NCI-H226 (cell line): ENCODE measurements around the gene SLC12A5.
A peak's percentile ranks its signal among the peaks of the same experiment; 100 is the strongest.
"Not testable (repeated sequence)": the region's sequence is repeated elsewhere in the genome, so short reads cannot be mapped to it uniquely, and the experiment has no call there.

Experiments
- DNase-seq: peaks from one replicate; pipeline ENCODE4 v3.0.0-alpha.2; 2015

The SLC12A5 gene

DNA sequence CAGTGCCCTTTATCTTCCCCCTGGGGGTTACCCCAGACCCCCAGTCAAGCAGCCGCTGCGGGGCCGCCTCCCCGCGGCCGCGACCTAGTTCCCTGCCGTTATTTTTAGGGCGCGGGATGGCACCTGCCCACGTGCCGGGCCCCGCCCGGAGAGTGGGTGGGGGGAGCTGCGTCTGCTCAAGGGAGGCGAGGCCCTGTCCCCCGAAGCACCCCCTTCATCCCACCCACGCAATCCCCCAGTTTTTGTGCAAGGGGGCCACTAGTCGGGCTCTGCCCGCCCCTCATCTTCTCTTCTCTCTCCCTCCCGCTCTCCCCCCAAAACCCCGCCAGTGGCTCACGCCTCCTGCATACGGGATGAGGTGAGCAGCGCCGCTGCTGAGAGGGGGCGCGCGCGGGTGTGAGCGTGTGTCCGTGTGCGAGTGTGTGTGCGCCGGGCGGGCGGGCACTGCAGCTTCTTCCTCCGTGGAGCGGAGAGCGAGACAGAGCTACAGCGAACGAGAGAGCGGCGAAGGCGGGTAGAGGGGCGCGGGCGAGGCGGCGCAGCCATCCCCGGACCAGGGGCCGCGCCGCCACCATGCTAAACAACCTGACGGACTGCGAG lies at the start of gene SLC12A5:
SLC12A5 (plus strand) TSS at position 444 of the 600 bp plus-strand sequence; CDS start at position 574, 130 bp downstream.
- DNase-seq: no peak

DNA sequence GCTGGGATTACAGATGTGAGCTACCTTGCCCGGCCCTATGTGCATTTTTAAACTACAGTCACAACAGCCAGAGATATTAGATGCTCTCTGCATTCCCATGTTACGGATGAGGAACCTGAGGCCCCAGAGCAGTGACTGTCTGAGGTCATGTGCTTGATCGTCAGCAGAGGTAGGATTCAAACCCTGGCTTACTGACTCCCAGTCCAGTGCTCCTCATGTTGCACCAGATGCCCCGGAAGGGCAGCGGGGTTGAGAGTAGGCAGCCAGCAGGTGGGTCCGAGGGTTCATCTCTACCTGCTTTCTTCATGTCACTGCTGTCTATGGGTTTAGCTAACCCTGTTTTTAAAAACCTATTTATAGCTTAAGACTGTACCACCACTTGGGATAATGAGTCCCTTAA lies 47.8 kb upstream of the SLC12A5 start:
- DNase-seq: no peak

DNA sequence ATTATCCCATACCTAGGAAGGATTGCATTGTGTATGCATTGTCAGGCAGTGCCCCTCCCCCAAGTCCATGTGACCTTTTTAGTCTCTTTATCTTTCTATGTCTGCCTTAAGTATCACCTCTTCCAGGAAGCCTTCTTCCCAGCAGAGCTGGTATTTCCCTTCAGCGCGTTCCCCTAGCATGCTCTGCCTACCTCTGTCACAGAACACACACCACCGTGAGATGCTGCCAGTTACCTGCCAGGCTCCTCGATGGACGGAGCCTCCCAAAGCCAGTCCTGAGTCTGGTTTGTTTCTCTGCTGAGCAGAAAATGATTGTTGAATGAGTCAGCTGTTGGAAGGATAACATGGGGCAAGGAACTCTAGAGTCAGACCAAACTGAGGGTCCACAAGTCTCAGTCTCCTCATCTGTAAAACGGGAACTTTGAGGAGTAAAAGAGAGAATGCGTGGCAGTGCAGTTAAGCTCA lies 45.7 kb upstream of the SLC12A5 start:
- peak; percentile 20 for DNase-seq

DNA sequence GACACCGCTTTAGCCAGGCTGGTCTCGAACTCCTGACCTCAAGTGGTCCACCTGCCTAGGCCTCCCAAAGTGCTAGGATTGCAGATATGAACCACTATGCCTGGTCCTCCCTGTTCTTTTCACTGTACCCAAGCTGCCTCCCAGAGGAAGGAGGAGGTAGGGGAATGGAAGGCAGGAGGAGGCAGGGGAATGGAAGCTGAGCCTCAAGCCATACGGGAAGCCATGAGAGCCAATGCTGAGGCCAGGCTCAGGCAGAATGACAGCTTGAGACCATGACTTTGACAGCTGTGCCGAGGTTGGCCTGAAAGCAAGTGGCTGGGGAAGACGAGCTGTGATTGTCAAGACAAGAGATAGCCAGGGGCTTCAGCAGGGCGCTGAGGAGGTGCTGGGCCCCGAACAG lies 43.4 kb upstream of the SLC12A5 start:
- DNase-seq: no peak

DNA sequence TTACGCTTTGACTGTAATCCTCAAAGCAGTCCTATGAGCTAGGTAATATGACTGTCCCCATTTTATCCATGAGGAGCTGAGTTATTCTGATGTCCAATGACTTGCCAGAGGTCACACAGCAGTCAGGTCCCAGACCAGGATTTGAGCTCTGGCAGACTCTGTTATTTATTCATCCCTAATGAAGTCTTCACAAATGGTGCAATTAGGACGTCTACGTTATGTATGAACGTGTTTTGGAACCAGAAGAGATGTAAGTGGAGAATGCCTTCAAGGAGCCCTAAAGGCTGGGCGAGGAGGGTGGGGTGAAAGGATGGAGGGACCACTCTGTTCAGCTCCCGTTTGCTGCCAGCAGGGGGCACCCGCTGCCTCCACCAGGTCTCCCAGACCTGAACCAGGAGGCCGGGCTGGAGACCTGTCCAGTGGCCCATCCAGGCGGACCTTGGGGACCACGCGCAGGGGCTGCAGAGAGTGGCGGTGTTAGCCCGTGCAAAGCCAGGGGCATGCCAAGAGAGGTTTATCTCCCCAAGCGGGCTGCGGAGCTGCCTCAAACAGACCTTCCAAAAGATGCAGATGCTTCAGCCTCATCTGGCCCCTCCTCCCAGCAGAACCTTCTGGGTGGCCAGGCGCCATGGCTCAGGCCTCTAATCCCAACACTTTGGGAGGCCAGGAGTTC lies 41.8 kb upstream of the SLC12A5 start:
- DNase-seq: peak; percentile 59

DNA sequence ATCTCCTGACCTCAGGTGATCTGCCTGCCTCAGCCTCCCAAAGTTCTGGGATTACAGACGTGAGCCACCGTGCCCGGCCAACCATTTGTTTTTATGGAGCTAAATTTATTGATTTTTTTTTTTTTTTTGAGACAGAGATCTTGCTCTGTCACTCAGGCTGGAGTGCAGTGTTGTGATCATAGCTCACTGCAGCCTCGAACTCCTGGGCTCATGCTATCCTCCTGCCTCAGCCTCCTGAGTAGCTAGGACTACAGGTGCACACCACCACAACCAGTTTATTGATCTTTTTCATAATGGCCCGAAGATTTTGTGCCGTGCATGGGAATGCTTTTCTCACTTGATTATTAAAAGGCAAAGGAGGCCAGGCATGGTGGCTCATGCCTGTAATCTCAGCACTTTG lies 40.2 kb upstream of the SLC12A5 start:
- DNase-seq: not testable (repeated sequence)

DNA sequence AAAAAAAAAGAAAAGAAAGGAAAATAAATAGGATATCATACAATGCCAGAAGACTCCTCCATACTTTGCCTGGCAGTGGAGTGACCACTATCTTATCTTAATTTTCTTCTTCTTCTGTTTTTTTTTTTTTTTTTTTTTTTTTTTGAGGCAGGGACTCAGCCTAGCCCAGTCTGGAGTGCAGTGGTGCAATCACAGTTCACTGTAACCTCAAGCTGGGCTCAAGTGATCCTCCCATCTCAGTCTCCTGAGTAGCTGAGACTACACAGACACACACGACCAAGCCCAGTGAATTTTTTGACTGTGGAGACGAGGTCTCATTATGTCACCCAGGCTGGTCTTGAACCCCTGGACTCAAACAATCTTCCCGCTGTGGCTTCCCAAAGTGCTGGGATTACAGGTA lies 37.4 kb upstream of the SLC12A5 start:
- DNase-seq: no peak

DNA sequence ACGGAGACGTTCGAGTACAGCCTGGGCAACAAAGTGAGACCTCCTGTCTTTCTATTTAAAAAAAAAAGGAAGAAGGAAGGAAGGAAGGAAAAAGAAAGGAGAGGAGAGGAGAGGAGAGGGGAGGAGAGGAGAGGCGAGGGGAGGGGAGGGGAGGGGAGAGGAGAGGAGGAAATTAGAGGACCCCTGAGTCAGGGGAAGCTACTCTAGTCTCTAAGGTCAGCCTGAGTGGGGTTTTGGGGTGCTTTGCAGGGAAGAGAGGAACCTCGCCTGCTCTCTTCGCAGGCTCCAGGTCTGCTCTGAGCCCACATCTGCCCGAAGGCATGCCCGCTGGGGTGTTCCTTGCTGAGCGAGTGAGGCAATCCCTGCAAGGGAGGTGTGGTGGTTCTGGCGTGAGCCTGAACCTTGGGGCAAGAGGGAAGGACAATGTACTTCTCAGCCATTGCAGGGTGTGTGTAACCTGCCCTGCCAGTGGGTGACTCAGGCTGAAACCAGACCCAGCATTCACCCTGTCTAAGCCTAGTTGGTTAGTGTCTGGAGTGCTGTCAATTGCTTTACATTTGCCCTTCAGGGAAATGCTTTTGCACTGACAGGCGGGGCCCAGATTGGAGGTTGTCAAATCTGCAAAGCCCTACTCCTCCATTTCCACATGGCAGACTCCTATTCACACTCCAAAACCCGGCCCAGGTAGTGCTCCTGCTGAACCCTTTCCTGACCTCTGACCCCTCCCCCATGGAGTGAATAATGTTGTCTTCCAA lies 35.6 kb upstream of the SLC12A5 start:
- DNase-seq: peak; percentile 98

DNA sequence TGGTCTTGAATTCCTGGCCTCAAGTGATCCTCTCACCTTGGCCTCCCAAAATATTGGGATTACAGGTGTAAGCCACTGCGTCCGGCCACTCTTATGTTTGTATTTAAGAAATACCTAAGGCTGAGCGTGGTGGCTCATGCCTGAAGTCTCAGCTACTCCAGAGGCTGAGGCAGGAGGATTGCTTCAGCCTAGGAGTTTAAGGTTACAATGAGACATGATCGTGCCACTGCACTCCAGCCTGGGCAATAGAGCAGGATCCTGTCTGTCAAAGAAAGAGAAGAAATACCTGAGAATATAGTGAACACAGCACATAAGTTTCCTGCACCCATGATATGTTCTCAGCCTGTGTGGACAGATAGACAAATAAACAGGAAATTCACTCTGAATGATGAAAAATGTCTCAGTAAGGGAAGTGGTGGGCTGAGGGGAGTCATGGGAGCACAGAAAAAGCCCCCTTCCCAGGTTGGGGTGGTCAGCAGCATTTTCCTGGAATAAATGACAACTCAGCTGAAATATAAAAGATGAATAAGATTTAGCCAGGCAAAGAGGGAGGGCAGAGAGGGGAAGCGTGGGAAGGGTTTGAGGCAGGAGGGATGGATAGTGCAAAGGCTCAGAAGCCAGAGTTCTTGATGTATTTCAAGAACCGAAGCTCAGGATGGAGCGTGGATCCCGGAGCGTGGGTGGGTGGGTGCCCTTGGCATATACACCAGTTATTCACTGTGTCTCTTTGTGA lies 34.1 kb upstream of the SLC12A5 start:
- no peak for DNase-seq

DNA sequence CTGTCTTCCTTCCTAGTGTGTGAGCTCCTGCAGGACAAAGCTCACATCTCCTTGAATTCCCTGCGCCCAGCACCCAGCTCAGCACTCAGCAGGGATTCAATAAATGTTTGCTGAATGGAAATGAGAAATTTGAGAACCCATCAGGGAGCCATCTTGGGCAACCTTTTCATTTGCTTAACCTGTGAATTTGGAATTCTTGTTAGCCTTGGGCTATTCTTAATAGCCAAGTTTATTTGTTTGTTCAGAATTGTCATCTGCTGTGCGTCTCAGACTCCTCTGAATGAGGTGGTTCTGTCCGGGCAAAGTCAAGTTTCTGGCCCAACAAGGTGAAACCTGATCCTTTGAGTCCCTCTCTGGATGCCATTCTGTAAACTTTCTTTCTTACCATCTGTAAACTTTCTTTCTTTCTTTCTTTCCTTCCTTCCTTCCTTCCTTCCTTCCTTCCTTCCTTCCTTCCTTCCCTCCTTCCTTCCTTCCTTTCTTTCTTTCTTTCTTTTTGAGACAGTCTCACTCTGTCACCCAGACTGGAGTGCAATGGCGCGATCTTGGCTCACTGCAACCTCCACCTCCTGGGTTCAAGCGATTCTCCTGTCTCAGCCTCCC lies 33.4 kb upstream of the SLC12A5 start:
- DNase-seq: not testable (repeated sequence)

DNA sequence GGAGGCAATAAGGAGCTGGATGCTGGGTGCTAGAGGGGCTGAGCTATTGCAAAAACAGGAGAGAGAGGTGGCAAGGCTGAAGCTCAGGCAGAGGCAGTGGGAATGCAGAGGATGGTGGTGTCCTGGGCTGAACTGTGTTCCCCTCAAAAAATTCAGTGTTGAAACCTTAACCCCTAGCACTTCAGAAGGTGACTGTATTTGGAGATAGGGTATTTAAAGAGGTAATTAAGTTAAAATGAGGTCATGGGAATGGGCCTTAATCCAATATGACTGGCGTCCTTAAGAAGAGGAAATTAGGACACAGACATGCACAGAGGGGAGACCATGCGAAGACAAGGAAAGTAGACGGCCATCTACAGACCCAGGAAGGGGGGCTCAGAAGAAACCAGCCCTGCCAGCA lies 31.8 kb upstream of the SLC12A5 start:
- DNase-seq: no peak

DNA sequence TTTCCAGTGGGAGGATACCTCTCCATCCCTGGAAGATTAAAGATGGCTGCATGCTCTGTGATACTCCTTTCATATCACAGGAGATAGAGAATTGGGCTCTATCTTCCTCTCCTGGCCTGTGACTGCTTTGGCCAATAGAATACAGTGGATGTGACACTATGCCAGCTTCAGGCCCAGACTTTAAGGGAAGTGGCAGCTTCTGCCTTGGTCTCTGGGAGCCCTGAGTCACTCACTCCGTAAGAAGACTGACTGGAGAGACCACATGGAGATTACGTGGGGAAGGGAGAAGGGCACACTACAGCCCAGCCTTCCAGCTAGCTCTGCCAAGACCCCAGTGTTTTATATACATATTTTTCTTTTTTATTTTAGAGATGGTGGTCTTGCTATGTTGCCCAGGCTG lies 30.7 kb upstream of the SLC12A5 start:
- DNase-seq: no peak

DNA sequence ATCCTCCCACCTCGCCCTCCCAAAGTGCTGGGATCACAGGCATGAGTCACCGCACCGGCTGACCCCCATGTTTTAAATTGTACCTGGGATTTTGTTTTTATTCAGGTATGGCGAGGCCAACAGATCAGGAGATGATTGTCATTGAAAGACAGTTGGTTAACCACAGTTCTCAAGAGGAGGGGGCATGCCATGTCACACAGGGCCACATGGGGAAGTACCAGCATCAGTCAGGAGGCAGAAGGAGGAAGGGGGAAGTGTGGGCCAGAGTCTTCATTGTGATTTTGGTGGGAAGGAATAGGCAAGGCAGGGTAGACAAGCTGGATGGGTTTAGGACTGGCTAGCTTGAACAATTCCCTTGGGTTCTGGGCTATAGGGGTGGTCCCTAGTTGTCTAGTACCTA lies 30.3 kb upstream of the SLC12A5 start:
- no peak for DNase-seq

DNA sequence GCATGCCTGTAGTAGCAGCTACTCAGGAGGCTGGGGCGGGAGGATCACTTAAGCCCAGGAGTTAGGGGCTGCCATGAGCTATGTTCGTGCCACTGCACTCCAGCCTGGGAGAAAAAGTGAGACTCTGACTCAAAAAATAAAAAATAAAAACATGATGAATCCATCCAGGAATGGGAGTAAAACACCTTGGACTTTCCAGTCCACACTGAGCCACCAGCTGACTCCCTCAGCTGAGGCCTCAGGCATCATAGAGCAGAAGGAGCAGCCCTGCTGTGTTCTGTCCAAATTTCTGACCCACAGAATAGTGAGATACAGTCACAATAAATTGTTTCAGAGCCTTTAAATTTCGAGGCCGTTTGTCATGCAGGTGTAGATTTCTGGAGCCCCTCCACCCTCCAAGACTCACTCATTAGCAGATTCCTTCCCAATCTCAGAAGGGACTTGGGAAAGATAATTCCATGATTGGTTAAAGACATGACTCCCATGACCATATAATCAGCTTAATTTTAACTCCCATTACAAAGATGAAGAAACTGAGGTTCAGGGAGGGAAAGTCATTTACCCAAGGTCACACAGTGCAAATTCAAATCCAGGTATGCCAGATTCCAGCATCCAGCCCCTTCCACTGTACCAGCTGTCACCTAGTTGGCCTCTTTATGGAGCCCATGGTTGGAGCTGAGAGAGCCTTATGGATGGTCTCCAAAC lies 29.3 kb upstream of the SLC12A5 start:
- no peak for DNase-seq

DNA sequence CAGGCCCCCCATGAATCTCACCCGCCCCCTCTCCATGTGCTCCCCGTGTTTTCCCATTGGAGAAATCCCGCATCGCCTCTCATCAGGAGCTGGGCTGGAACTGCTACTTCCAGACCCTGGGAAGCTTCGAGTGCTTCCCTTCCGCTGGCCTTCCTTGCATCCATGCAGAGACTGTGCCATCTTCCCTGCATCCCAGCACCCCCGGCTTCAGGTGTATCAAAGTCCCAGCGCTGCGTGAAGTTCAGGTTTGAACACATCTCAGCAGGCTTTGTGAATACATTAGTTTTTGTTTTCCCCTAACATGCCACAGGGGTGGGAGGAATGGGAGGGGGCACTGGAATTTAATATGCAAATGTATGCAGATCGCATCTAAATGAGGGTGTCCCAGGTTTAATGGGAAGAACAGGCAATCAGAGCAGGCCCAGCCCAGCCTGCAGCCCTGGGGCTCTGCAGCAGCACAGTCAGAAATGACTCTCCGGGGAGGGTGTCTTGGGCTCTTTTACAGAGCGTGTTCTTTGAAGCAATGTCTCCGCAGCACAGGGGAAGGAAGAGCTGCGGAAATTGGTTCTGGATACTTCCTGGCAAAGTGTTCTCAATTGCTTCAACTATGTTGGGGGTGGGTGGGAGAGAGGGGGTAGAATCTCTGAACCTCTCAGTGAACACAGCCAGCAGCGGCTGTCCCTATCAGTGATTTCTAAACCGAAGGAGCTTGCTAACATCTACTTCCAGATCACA lies 28.6 kb upstream of the SLC12A5 start:
- no peak for DNase-seq

DNA sequence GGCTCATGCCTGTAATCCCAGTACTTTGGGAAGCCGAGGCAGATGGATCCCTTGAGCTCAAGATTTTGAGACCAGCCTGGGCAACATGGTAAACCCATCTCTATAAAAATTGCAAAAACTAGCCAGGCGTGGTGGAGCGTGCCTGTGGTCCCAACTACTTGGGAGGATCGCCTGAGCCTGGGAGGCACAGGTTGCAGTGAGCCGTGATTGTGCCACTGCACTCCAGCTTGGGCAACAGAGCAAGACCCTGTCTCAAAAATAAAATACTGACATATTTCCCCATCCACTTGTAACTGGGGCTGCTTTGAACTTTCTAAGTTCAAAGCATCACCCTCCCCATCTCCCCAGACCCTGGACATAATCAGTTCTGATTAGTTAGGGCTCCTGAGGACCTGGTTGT lies 27.5 kb upstream of the SLC12A5 start:
- no peak for DNase-seq

DNA sequence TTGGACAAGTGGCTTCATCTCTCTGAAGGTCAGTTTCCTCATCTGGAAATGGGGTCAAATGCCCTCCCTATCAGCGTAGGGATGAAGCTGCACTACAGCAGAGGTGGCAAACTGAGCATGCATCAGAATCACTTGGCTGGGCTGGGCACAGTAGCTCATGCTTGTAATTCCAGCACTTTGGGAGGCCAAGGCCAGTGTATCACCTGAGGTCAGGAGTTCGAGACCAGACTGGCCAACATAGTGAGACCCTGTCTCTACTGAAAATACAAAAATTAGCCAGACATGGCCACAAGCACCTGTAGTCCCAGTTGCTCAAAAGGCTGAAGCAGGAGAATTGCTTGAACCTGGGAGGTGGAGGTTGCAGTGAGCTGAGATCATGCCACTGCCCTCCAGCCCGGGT lies 27.0 kb upstream of the SLC12A5 start:
- DNase-seq: no peak

DNA sequence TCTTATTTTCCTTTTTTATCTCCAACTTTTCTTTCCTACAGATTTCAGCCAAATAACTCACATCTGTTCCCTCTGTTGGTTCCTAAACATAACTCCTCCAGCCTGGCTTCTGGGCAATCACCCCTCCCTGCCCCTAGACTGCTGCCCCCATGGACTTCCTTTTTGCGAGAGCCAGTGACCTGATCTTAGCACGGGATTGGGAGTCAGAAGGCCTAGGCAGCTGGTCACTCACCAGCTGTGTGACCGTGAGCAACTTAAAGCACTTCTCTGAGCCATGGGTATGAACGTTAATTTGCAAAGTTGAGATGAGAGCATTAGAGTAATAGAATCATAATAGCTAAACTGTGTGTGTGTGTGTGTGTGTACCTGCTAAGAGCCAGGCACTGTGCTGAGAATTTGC lies 24.8 kb upstream of the SLC12A5 start:
- no peak for DNase-seq

DNA sequence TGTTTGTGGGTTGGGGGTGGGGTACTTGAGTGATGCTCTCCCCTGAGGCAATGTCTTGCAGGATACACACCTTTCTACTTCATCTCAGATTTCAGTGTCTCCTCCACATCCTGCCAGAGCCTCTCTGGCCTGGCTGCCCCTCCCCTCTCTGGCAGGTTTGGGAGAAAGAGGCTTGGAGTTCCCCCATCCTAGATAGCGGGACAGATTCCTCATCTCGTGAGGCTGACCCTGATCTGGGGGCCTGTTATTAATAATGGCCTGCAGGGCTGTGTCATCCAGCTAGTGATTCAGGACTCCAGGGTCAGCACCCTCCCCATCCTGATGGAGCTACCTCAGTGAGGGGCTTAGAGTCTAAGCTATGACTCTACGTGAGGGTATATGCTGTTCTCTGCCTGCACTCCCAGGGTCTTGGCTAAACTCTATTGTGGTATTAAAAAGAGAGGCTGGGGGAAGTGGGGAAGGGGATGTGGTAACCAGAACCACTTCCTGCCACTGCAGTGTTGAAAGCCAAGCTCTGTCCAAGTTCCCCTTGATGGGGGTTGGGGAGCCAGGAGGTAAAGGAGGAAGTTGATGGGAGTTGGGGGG lies 24.0 kb upstream of the SLC12A5 start:
- peak; percentile 12 for DNase-seq

DNA sequence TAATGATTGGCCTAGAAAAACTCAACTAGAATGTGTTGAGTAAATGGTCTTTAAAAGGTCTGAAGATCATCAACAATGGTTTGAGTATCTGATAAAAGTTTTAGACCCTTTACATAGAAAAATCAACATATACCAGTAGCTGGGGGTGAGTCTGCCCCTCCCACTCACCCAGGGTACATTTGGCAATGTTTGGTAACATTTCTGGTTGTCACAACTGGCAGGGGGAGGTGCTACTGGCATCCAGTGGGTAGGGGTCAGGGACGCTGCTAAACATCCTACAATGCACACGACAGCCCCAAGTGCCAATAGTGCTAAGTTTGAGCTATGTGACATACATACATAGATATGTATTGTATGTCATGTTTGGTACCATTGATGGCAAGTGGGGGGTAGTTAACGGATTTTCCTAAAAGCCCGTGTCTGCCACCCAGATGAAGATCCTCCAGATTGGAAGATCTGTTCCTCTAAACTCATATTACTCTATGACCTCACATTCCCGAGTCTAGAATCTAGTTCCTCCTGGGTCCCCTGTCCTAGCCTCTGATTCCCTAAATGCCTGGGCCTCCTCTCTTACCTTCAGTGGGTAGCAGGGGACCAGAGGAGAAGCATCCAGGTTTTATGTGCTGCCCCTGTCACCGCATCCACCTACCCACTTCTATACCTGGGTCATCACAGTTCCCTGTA lies 22.9 kb upstream of the SLC12A5 start:
- no peak for DNase-seq

DNA sequence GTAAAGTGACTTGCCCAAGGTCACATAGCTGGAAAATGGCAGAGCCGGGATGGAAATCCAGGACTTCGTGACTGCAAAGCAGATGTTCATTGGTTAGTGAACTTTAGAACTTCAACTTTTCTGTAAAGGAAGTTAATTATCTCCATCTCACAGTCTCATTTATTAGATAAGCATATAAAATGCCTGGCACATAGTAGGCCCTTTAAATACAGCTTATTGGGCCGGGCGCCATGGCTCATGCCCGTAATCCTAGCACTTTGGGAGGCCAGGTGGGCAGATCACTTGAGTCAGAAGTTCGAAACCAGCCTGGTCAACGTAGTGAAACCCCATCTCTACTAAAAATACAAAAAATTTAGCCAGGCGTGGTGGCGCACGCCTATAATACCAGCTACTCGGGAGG lies 22.1 kb upstream of the SLC12A5 start:
- no peak for DNase-seq
